ENCODE results near the gene POLR1D.

The POLR1D gene

DNA sequence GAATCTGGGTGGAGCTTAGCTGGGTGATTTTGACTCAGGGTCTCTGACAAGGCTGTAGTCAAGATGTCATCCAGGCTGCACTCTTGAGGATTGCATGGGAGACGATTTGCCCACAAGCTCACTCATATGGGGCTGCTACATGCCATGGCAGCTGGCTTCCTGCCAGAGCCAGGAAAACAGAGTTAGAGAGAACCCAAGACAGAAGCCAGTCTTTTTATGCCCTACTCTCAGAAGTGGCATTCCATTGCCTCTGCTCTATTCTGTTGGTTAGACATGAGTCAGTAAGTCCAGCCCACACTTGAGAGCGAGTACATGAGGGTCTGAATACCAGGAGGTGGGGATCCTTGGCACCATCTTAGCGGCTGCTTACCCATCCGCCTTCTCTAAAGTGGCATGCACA, 9.5 kb downstream of the POLR1D start:
- no peak for DNase-seq (ENCODE audit: low read depth)
- Histone ChIP-seq H3K9me3 (ENCODE audit: control insufficient read depth, low read length) (no peaks in the 10 kb centered on the region), H3K4me3 (ENCODE audit: low read length) (no peak overlapping the region), H3K4me1 (ENCODE audit: control insufficient read depth, insufficient read depth, low read length) (no peaks in the 10 kb centered on the region), H3K36me3 (ENCODE audit: control insufficient read depth, insufficient read depth, low read length, severe bottlenecking) (peaks cover 17% of the 10 kb centered on the region), H3K9ac (ENCODE audit: low read length) (no peak overlapping the region), H3K27me3 (replicated peaks; ENCODE audit: control insufficient read depth, insufficient read depth, low read length) (no peaks in the 10 kb centered on the region)

DNA sequence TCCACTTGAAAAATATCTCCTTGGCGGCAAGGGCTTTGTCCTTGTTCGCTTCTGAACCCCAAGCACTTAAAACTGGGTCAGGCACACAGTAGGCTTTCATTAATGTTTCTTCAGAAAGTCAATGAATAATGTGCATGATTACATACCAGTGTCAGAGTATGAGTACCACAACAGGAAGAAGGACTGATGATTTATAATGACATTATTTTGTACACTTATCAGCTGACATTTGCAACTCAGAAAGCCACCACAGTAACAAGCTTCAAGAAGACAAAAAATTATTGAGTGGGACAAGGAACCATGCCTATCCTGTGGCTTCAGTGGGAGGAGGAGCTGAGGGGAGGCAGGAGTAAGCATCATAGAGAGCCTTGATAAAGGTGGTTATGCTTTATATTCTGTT, 10.0 kb downstream of the POLR1D start:
- Histone ChIP-seq H3K4me3 (ENCODE audit: low read length) (no peak overlapping the region), H3K9ac (ENCODE audit: low read length) (no peak overlapping the region), H3K4me1 (ENCODE audit: control insufficient read depth, insufficient read depth, low read length) (no peaks in the 10 kb centered on the region), H3K9me3 (ENCODE audit: control insufficient read depth, low read length) (no peaks in the 10 kb centered on the region), H3K27me3 (replicated peaks; ENCODE audit: control insufficient read depth, insufficient read depth, low read length) (no peaks in the 10 kb centered on the region), H3K36me3 (ENCODE audit: control insufficient read depth, insufficient read depth, low read length, severe bottlenecking) (peaks cover 17% of the 10 kb centered on the region)
- DNase-seq (ENCODE audit: low read depth): no peak

DNA sequence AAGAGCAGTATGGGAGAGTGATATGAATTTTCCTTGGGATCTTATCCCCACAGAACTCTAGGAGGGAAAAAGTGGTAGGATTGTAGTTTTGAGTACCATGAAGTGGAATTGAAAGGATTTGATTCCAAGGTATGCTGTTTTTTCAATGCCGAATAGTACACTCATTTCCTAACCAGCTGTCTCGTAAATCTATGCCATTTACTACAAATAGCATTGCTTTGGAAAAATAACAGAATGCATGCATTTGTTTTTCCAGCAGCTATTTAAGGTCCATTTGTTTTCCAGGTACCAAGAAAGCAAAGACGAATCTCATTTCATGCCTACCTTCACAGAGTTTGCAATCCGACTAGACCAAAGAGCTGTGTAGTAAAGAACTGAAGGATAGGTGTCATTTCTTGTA, 10.5 kb downstream of the POLR1D start:
- Histone ChIP-seq H3K4me3 (ENCODE audit: low read length) (no peak overlapping the region), H3K4me1 (ENCODE audit: control insufficient read depth, insufficient read depth, low read length) (no peaks in the 10 kb centered on the region), H3K9ac (ENCODE audit: low read length) (no peak overlapping the region), H3K36me3 (ENCODE audit: control insufficient read depth, insufficient read depth, low read length, severe bottlenecking) (peaks cover 17% of the 10 kb centered on the region), H3K9me3 (ENCODE audit: control insufficient read depth, low read length) (no peaks in the 10 kb centered on the region), H3K27me3 (replicated peaks; ENCODE audit: control insufficient read depth, insufficient read depth, low read length) (no peaks in the 10 kb centered on the region)
- no peak for DNase-seq (ENCODE audit: low read depth)

DNA sequence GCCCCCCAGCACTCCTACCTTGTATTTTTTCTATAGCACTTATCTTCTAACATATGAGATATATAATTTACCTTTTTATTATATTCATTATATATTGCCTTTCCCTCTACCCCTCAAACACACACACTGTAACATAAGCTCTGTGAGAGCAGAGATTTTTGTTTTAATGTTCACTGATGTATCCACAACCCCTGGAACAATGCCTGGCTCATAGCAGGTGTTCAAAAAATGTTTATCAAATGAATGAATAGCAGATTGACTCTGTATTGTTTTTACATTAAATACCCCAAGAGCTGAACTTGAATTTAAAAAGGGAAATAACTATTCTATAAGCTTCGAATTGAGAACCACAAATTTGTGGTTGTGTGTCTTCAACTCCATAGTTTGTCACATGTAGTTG, 11.0 kb downstream of the POLR1D start:
- no peaks in the 10 kb centered on the region for H3K9me3 ChIP-seq (ENCODE audit: control insufficient read depth, low read length)
- H3K27me3 ChIP-seq (replicated peaks; ENCODE audit: control insufficient read depth, insufficient read depth, low read length): no peaks in the 10 kb centered on the region
- H3K9ac ChIP-seq (ENCODE audit: low read length): no peak overlapping the region
- no peaks in the 10 kb centered on the region for H3K4me1 ChIP-seq (ENCODE audit: control insufficient read depth, insufficient read depth, low read length)
- H3K4me3 ChIP-seq (ENCODE audit: low read length): no peak overlapping the region
- DNase-seq (ENCODE audit: low read depth): no peak
- H3K36me3 ChIP-seq (ENCODE audit: control insufficient read depth, insufficient read depth, low read length, severe bottlenecking): peaks cover 17% of the 10 kb centered on the region

DNA sequence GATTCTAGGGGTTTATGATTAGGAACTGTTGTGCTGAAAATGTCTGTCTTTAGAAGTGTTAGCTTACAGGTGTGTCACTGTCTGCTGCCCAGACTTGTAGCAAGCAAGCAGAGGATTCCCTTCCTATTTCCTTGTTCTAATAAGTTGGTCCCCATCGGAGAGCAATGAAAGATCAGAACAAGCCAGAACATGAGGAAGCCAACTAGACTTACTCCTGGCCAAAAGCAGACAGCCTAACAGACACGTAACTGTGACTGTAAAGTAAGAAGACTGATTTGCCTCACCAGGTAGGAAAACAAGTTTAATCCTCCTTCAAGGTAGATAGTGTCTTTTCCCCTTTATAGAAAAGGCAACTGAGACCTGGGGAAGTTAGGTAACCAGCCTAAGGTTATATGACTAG, 12.5 kb downstream of the POLR1D start:
- no peaks in the 10 kb centered on the region for H3K9me3 ChIP-seq (ENCODE audit: control insufficient read depth, low read length)
- H3K9ac ChIP-seq (ENCODE audit: low read length): no peak overlapping the region
- no peaks in the 10 kb centered on the region for H3K27me3 ChIP-seq (replicated peaks; ENCODE audit: control insufficient read depth, insufficient read depth, low read length)
- H3K4me1 ChIP-seq (ENCODE audit: control insufficient read depth, insufficient read depth, low read length): peaks cover 14% of the 10 kb centered on the region
- no peak for DNase-seq (ENCODE audit: low read depth)
- no peak overlapping the region for H3K4me3 ChIP-seq (ENCODE audit: low read length)
- H3K36me3 ChIP-seq (ENCODE audit: control insufficient read depth, insufficient read depth, low read length, severe bottlenecking): peaks cover 17% of the 10 kb centered on the region

DNA sequence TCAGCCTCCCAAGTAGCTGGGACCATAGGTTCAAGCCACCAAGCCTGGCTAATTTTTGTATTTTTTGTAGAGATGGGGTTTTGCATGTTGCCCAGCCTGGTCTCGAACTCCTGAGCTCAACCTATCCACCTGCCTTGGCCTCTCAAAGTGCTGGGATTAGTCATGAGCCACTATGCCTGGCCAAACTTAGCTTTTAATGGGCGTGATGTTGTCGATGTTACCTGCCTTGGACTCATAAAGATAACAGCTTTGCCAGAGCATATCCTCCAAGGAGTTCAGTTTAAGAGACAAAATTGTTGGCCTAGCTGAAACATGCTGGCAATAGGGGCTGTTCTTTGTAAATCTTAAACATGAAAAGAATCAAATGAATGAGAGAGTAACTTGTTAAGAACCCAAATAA, 13.1 kb downstream of the POLR1D start:
- peaks cover 19% of the 10 kb centered on the region for H3K4me1 ChIP-seq (ENCODE audit: control insufficient read depth, insufficient read depth, low read length)
- no peak overlapping the region for H3K9ac ChIP-seq (ENCODE audit: low read length)
- DNase-seq (ENCODE audit: low read depth): no peak
- H3K4me3 ChIP-seq (ENCODE audit: low read length): no peak overlapping the region
- H3K9me3 ChIP-seq (ENCODE audit: control insufficient read depth, low read length): no peaks in the 10 kb centered on the region
- no peaks in the 10 kb centered on the region for H3K27me3 ChIP-seq (replicated peaks; ENCODE audit: control insufficient read depth, insufficient read depth, low read length)
- peaks cover 17% of the 10 kb centered on the region for H3K36me3 ChIP-seq (ENCODE audit: control insufficient read depth, insufficient read depth, low read length, severe bottlenecking)

DNA sequence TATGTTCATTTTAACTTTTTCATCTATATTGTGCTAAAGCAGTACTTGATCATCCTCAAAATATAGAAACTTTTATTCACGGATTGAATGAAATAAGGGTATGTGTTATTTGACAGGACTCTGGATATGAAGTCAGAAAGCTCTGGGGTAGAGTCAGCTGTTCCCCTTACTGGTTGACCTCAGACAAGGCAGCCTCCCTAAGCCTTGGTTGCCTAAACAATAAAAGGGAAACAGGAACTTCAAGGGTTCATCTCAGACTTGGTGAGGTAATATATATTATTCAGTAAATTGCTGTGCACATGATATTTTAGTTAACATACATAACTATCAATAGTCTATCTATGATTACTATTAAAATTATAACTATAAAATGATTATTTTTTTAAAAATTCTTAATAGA, 13.6 kb downstream of the POLR1D start:
- no peak overlapping the region for H3K9ac ChIP-seq (ENCODE audit: low read length)
- H3K4me1 ChIP-seq (ENCODE audit: control insufficient read depth, insufficient read depth, low read length): peaks cover 19% of the 10 kb centered on the region
- no peak for DNase-seq (ENCODE audit: low read depth)
- peaks cover 17% of the 10 kb centered on the region for H3K36me3 ChIP-seq (ENCODE audit: control insufficient read depth, insufficient read depth, low read length, severe bottlenecking)
- no peak overlapping the region for H3K4me3 ChIP-seq (ENCODE audit: low read length)
- no peaks in the 10 kb centered on the region for H3K27me3 ChIP-seq (replicated peaks; ENCODE audit: control insufficient read depth, insufficient read depth, low read length)
- no peaks in the 10 kb centered on the region for H3K9me3 ChIP-seq (ENCODE audit: control insufficient read depth, low read length)

DNA sequence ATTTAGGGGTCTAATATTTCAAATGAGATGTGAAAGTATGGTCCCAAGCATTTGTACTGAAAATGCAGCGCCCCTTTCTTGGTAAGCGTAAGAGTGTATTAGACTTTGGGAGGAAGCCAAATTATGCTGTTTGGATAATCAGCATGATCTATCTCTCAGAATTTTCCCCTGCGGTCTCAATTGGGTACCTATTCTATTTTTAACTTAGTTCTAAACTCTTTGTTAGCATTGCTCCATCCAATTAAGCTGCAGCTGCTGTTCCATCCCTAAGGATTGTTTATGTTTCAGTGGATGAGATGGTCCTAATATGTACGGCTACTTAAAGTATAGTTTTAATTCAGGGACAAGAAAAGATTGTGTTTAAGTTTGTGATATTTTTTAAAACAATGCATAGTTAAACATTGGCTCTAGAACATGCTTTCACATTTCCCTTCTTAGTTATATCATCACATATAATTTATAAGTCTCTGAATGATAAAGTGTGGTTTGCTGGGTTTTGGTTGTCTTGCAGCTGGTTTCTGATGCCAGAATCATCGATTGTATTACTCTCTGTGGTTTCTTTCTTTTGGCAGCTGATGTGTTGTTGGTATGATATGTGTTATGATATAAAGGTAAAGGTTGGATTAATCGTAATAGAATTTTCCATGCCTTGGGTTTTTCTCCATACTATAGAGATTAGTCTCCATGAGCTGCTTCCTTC, 15.0 kb downstream of the POLR1D start:
- Histone ChIP-seq H3K4me3 (ENCODE audit: low read length) (no peak overlapping the region), H3K9ac (ENCODE audit: low read length) (no peak overlapping the region), H3K9me3 (ENCODE audit: control insufficient read depth, low read length) (no peaks in the 10 kb centered on the region), H3K27me3 (replicated peaks; ENCODE audit: control insufficient read depth, insufficient read depth, low read length) (no peaks in the 10 kb centered on the region), H3K36me3 (ENCODE audit: control insufficient read depth, insufficient read depth, low read length, severe bottlenecking) (peaks cover 17% of the 10 kb centered on the region), H3K4me1 (ENCODE audit: control insufficient read depth, insufficient read depth, low read length) (peaks cover 19% of the 10 kb centered on the region)
- no peak for DNase-seq (ENCODE audit: low read depth)

DNA sequence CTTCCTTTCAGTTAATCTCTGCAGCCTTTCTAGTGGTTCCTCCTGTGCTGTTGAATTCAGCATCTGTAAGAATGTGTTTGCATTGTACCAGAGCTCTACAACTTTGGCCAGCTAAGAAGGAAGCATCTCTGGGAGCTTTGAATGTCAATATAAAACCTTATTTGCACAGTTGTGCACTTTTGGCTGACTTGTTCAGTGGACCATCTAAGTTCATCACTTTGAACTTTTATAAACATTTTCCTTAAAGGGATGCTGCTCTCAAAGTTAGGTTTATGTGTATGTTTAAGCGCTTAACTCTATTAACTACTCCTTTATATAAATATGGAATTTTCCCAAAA, 15.6 kb downstream of the POLR1D start:
- peaks cover 19% of the 10 kb centered on the region for H3K4me1 ChIP-seq (ENCODE audit: control insufficient read depth, insufficient read depth, low read length)
- H3K9ac ChIP-seq (ENCODE audit: low read length): no peak overlapping the region
- peaks cover 17% of the 10 kb centered on the region for H3K36me3 ChIP-seq (ENCODE audit: control insufficient read depth, insufficient read depth, low read length, severe bottlenecking)
- H3K4me3 ChIP-seq (ENCODE audit: low read length): no peak overlapping the region
- H3K27me3 ChIP-seq (replicated peaks; ENCODE audit: control insufficient read depth, insufficient read depth, low read length): no peaks in the 10 kb centered on the region
- no peaks in the 10 kb centered on the region for H3K9me3 ChIP-seq (ENCODE audit: control insufficient read depth, low read length)
- DNase-seq (ENCODE audit: low read depth): no peak

DNA sequence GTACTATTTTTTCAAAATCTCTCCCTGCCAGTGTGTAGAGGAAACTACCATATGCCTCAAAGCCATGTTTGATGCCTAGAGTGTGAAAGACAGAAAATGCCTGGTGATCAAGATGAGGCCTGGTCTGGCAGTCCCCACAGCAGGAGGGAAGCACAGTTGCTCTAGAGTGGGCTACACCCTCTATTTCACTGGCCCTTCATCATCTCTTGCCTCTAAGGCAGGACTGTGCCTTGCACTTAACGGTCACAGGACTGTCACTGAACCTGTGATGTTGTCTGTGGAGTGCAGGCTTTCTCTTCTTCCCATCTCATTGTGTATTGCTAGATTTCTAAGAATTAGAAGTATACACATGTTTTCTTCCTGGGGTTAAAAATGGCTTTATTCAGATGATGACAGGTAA, 16.3 kb downstream of the POLR1D start:
- Histone ChIP-seq H3K9ac (ENCODE audit: low read length) (peak overlapping the region; percentile 11), H3K4me1 (ENCODE audit: control insufficient read depth, insufficient read depth, low read length) (peaks cover 19% of the 10 kb centered on the region), H3K27me3 (replicated peaks; ENCODE audit: control insufficient read depth, insufficient read depth, low read length) (no peaks in the 10 kb centered on the region), H3K4me3 (ENCODE audit: low read length) (no peak overlapping the region), H3K36me3 (ENCODE audit: control insufficient read depth, insufficient read depth, low read length, severe bottlenecking) (peaks cover 9% of the 10 kb centered on the region), H3K9me3 (ENCODE audit: control insufficient read depth, low read length) (no peaks in the 10 kb centered on the region)
- no peak for DNase-seq (ENCODE audit: low read depth)

DNA sequence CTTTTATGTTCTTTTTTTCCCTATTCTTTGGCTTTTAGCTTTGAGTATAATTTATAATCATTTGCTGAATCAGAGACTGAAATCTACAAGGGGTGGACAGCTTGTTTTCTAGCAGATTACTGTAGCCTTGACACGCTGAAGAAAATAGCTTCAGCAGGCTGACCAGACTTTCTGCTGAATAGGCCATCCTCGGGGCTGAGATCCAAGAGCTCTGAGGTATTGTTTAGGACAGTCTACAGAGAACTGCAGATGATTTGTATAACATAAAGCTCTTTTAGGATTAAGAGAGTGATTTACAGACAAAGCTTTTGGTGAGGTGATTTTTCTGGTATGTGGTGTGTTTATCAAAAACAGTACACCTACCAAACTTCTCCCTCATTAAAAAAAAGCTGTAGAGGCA, 16.8 kb downstream of the POLR1D start:
- Histone ChIP-seq H3K9ac (ENCODE audit: low read length) (peak overlapping the region; percentile 11), H3K9me3 (ENCODE audit: control insufficient read depth, low read length) (no peaks in the 10 kb centered on the region), H3K4me1 (ENCODE audit: control insufficient read depth, insufficient read depth, low read length) (peaks cover 20% of the 10 kb centered on the region), H3K27me3 (replicated peaks; ENCODE audit: control insufficient read depth, insufficient read depth, low read length) (no peaks in the 10 kb centered on the region), H3K36me3 (ENCODE audit: control insufficient read depth, insufficient read depth, low read length, severe bottlenecking) (peaks cover 4% of the 10 kb centered on the region), H3K4me3 (ENCODE audit: low read length) (no peak overlapping the region)
- peak; percentile 58 for DNase-seq (ENCODE audit: low read depth)

DNA sequence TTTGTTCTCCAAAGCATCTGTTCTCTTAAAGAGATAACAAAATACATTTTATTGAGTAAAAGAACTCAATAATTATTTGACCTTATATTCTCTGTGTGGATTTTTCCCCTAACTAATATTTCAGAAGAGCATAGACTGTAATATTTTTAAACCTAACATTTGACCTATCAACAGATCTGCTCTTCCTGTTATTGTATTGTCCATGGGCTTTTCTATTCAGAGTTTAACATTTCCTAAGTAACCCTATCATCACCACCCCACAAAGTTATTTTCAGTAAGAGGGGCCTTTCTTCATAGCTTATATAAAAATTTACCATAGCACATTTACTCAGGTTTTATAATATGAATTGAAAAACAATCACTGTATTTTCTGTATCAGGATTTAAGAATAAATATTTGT, 17.5 kb downstream of the POLR1D start:
- no peak overlapping the region for H3K9ac ChIP-seq (ENCODE audit: low read length)
- no peak overlapping the region for H3K4me3 ChIP-seq (ENCODE audit: low read length)
- no peaks in the 10 kb centered on the region for H3K9me3 ChIP-seq (ENCODE audit: control insufficient read depth, low read length)
- peaks cover 3% of the 10 kb centered on the region for H3K36me3 ChIP-seq (ENCODE audit: control insufficient read depth, insufficient read depth, low read length, severe bottlenecking)
- H3K4me1 ChIP-seq (ENCODE audit: control insufficient read depth, insufficient read depth, low read length): peaks cover 26% of the 10 kb centered on the region
- DNase-seq (ENCODE audit: low read depth): no peak
- H3K27me3 ChIP-seq (replicated peaks; ENCODE audit: control insufficient read depth, insufficient read depth, low read length): no peaks in the 10 kb centered on the region
